RKO (cell line): Measurements from ENCODE around the gene TCL1B.
"Not testable (repeated sequence)": the region's sequence is repeated elsewhere in the genome, so short reads cannot be mapped to it uniquely, and the experiment has no call there.

ENCODE experiments used
- DNase-seq: peaks from one replicate; pipeline ENCODE4 v3.0.0-alpha.2; 2016; ENCODE audit warnings: low spot score

The TCL1B gene, protein sequence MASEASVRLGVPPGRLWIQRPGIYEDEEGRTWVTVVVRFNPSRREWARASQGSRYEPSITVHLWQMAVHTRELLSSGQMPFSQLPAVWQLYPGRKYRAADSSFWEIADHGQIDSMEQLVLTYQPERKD

GRCh38 chr14:95685978-95686922 is at the start of gene TCL1B:
Gene TCL1B (plus strand): TSS chr14:95686426. CDS start chr14:95686468, 42 bp downstream.
- no peak for DNase-seq

GRCh38 chr14:95644981-95645380 is 41.2 kb upstream of the TCL1B start:
- no peak for DNase-seq

DNA sequence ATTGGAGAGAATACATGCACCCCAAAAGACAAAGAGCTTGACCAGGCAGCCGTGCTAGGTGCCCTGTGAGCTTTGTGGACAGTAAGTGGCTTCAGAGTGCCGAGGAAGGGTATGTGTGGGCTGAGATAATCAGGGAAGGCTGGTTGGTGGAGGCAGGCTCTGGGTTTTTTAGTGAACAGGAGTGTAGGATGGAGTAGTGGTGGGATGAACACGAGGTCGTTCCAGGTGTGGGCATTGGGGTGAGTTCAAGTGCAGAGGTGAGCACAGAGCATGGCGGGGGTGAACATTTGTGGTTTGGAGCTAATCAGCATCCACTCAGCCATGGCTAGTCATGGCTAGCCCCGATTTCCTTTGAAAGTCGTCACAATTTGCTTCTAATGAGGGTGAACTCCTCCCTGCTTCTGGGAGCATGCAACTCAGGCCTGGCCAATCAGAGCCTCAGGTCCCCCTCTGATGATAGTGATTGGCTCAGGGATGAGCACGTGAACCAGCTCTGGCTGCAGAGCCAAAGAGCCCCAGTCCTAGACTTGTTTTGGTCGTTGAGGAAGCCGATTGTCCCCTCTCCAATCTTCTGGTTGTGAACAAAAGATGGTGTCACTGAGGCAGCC is 40.7 kb upstream of the TCL1B start:
- DNase-seq: no peak

DNA sequence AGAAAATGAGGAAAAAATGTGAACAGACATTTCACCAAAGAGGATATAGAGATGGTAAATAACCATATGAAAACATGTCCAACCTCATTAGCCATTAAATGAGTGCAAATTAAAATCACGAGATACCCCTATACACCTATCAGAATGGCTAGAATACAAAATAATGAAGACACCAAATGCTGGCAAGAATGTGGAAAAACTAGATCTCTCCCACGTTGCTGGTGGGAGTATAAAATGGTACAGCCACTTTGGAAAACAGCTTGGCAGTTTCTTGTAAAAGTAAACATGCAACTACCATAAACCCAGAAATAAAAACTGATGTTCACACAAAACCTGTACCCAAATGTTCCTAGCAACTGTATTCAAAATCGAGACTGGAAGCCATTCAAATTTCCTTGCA is 38.3 kb upstream of the TCL1B start:
- no peak for DNase-seq

GRCh38 chr14:95649230-95649629 is 37.0 kb upstream of the TCL1B start:
- no peak for DNase-seq

DNA sequence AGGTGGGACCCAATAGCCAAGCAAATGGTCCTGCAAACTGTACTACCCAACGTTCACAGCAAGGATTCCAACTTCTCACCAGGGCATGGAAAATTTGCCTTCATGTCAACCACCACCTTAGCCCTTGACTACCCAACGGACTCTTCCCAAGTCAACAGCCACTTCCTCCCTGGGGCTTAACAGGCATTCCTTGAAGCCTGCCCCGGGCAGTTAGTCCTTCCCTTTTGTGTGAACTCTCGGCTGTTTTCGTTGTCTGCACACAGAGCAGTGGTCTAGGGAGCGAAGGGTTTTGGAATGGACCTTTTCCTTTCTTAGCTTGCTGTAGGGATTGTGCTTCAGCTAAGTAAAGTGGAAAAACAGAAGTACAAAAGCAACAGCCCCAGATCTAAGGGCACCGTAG is 35.2 kb upstream of the TCL1B start:
- no peak for DNase-seq

DNA sequence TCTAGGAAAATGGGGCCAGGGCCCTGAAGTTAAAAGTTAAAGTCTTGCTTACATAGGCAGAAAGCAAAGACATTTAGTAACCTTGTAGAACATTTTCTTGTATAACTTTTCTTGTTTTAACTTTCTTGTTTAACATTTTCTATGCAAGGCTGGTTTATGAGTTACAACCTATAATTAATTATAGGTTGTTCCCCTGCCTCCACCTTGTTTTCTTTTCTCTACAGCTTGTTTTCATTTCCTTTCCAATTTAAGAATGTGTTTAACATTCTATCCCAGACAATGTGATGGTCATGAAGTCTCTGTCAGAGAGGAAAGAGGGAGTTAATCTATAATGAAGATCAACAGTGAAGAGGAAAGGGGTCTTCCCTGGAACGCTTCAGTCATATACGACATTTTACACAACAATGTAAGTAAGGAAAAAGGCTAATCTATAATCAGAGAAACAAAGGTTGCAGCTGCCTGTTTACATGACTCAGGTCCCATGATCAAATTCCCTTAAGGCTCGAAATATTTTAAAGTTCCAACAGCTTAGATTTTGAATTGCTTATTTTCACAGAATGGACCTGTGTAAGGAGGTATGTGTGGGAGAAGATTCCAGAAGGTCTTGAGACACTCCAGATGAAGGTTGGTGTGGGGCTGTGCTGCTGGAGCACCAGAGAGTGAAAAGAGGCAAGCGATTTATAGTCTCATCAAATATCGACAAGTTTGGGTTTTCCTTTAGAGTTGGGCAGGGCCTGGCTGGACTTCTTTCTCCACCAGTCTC is 34.2 kb upstream of the TCL1B start:
- no peak for DNase-seq

DNA sequence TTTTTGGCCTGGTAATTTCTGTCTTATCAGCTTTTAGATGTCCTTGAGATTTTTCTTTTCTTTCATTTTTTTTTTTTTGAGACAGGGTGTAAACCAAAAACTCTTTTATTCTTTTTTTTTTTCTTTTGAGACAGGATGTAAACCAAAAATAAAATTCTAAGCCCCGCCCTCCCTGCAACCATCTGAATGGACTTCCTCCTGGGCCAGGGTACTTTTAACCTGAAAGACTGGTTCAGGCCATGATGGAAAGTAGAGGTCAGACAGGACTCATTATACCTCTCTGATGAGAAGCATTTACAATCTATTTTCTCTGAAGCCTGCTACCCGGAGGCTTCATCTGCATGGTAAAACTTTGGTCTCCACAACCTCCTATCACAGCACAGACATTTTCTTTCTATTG is 33.5 kb upstream of the TCL1B start:
- DNase-seq: no peak

GRCh38 chr14:95655461-95655860 is 30.8 kb upstream of the TCL1B start:
- DNase-seq: no peak

DNA sequence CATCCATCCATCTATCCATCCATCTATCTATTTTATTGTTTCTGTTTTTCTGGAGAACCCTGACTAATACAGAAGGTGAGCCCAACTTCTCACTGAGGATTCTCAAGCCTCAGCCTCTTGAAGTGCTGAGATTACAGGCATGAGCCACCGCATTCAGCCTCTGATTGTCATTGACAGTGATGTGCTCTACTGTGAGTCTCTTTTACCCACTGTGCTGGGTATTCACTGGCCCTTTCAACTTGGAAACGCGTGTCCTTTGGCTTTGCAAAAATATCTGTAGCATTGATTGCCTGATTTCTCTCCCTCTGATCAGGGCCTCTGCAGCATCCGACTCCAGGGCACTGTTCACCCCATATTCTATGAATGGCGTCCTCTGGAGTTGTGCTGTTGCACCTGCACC is 29.6 kb upstream of the TCL1B start:
- DNase-seq: no peak

DNA sequence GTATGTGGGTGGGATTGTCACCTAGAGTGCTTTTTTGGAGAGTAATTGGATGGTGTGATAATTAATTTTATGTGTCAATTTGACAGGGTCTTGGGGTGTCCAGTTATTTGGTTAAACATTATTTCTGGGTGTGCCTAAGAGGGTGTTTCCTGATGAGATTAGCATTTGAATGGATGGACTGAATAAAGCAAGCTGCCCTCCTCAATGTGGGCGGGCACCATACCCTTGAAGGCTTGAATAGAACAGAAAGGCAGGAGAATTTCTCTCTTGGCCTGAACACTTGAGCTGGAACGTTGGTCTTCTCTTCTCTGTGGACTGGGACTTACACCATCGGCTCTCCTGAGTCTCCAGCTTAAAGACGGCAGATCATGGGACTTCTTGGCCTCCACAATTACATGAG is 28.8 kb upstream of the TCL1B start:
- DNase-seq: no peak

GRCh38 chr14:95659293-95659989 is 26.8 kb upstream of the TCL1B start:
- DNase-seq: no peak

DNA sequence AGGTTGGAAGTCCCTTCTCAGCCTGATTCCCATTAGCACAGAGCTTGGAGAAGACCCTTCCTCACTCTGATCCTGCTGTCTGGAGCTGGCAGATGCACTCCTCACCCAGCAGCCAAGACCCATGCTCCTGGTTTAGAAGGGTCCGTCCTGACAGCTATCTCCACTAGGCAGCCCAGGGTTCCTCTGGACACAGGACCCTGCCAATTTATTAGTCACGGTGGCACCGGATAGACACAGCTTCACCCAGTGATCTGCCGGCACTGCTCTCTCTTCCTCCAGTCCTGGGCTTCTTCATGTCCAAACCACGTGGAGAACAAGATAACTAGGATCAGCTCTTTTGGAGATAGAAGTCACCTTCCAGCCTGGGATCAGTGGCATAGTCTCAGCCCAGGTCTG is 26.2 kb upstream of the TCL1B start:
- no peak for DNase-seq

GRCh38 chr14:95660651-95661515 is 25.3 kb upstream of the TCL1B start:
- no peak for DNase-seq

DNA sequence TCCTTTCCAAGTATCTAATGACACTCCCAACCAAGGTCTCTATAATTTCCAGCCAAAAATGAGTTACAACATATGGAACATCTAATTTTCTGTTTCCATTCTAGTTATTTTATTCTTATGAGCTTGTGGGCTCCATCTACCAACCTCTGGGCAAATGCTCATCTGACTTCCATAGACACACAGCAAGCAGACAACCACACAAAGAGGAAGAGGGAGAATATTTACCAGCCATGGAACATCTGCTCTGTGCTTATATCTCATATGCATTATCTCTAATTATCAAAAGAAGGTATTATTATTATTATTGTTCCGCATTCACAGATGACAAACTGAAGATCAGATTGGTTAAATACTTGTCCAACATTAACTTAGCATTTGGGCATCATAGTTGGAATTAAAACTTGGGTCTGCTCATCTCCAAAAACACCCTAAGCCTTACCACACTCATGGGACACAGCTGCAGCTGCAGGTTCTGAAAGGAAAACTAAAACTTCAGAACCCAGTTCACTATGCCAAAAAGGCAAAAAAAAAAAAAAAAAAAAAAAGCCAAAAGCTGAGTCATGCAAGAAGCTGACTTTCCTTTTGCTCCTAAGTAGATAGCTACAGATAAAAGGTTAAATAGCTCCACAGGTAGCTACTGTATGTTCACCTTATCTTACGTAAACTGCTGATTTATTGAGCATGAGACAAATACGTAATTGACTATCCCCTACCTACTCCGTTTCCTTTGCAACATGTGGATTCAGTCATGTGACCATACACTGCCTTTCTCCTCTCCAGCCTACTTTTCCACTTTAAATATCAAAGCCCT is 23.6 kb upstream of the TCL1B start:
- DNase-seq: no peak

DNA sequence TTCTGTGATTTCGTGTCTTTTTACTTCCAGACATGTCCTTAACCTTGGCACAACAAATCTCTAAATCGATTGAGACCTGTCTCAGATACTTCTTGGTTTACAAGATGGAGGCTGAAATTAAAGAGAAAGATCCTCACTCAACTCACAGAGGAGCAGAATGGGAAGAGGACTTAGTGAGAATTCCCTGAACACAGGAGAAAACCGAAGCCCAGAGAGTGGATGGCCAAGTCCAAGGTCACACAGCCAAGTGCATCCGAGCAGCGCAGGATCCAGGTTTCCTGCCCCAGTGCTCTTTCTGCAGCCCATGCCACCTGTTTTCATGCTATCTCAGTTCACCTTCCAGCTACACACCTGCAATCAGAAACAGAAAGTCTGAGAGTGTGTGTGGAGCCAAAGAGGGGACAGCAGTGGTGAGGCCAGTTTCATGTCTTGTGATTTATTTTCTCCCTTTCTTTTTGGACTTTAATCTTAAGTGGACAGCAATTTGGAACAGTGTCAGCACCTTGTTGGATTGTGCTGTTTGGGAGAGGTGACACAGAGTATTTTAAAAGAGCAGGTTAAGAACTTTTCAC is 22.9 kb upstream of the TCL1B start:
- DNase-seq: no peak

GRCh38 chr14:95664066-95664465 is 22.2 kb upstream of the TCL1B start:
- no peak for DNase-seq

- no peak for DNase-seq
These were observed 21.7 kb upstream of the TCL1B start for GRCh38 chr14:95664546-95664945.

- not testable (repeated sequence) for DNase-seq
These were observed 20.7 kb upstream of the TCL1B start for GRCh38 chr14:95665530-95665929.

DNA sequence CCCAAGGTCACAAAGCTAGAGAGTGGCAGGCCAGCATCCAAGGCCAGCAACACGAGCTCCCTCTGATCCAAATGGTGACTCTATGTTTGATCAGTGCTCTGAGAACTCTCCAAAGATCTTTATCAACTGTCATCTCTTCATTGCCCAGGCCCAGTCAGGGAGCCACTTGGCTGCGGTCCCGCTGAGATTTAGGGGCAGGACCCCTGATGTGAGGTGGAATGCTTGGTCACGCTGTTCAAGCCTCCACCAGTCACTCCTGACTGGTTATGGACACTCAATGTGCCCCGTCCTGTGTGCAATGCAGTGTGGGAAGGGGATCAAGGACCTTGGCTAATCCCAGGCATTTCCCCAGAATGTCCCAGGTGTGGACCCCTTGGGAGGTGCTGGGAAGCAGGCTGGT is 19.8 kb upstream of the TCL1B start:
- no peak for DNase-seq
